ENCODE results near the gene MINDY4.

The MINDY4 gene

GRCh38 chr7:30771174-30771879 lies at the start of gene MINDY4:
Gene MINDY4, plus strand, starts transcription at chr7:30771417. Its CDS starts 77 bp downstream, at chr7:30771494.
- peak; percentile 90 for DNase-seq (ENCODE audit: low spot score)

- DNase-seq (ENCODE audit: low spot score) = no peak
These were observed 49.0 kb upstream of the MINDY4 start for GRCh38 chr7:30722187-30722586.

GRCh38 chr7:30722671-30723070 lies 48.5 kb upstream of the MINDY4 start:
- DNase-seq (ENCODE audit: low spot score) = no peak

GRCh38 chr7:30723776-30724175 lies 47.4 kb upstream of the MINDY4 start:
- no peak for DNase-seq (ENCODE audit: low spot score)

GRCh38 chr7:30726296-30727006 lies 44.8 kb upstream of the MINDY4 start:
- DNase-seq (ENCODE audit: low spot score) = no peak

- no peak for DNase-seq (ENCODE audit: low spot score)
These were observed 43.9 kb upstream of the MINDY4 start for GRCh38 chr7:30727061-30727945.

- no peak for DNase-seq (ENCODE audit: low spot score)
These were observed 42.6 kb upstream of the MINDY4 start for GRCh38 chr7:30728591-30729100.

GRCh38 chr7:30729642-30730041 lies 41.6 kb upstream of the MINDY4 start:
- no peak for DNase-seq (ENCODE audit: low spot score)

GRCh38 chr7:30730097-30730496 lies 41.1 kb upstream of the MINDY4 start:
- DNase-seq (ENCODE audit: low spot score) = no peak

GRCh38 chr7:30730996-30731395 lies 40.2 kb upstream of the MINDY4 start:
- DNase-seq (ENCODE audit: low spot score) = no peak

GRCh38 chr7:30731581-30731980 lies 39.6 kb upstream of the MINDY4 start:
- DNase-seq (ENCODE audit: low spot score) = no peak

GRCh38 chr7:30732606-30733005 lies 38.6 kb upstream of the MINDY4 start:
- no peak for DNase-seq (ENCODE audit: low spot score)

GRCh38 chr7:30733216-30733615 lies 38.0 kb upstream of the MINDY4 start:
- no peak for DNase-seq (ENCODE audit: low spot score)

GRCh38 chr7:30733691-30734090 lies 37.5 kb upstream of the MINDY4 start:
- DNase-seq (ENCODE audit: low spot score) = no peak

GRCh38 chr7:30734497-30734896 lies 36.7 kb upstream of the MINDY4 start:
- DNase-seq (ENCODE audit: low spot score) = no peak

- no peak for DNase-seq (ENCODE audit: low spot score)
These were observed 35.6 kb upstream of the MINDY4 start for GRCh38 chr7:30735631-30736030.

- DNase-seq (ENCODE audit: low spot score) = no peak
These were observed 34.9 kb upstream of the MINDY4 start for GRCh38 chr7:30736291-30736690.

- no peak for DNase-seq (ENCODE audit: low spot score)
These were observed 32.9 kb upstream of the MINDY4 start for GRCh38 chr7:30738026-30738915.

- no peak for DNase-seq (ENCODE audit: low spot score)
These were observed 31.5 kb upstream of the MINDY4 start for GRCh38 chr7:30739691-30740090.

- peak; percentile 84 for DNase-seq (ENCODE audit: low spot score)
These were observed 30.6 kb upstream of the MINDY4 start for GRCh38 chr7:30740417-30741181.

GRCh38 chr7:30741289-30741688 lies 29.9 kb upstream of the MINDY4 start:
- no peak for DNase-seq (ENCODE audit: low spot score)
